Astrocyte of the spinal cord (primary cell): ENCODE results near the gene WTAP.

Experiments used
- DNase-seq: peaks from one replicate; pipeline ENCODE4 v3.0.0; 2011; ENCODE audit warnings: low read depth, low spot score
- H3K4me3 ChIP-seq: 2 replicates; pipeline ENCODE4 v1.5.1; 2011; ENCODE audit warnings: low read depth, mild to moderate bottlenecking, low read length, moderate library complexity
- in situ Hi-C: cut with HindIII; loops from 2 replicates; pipeline ENCODE4 v1.10.0; 2017; ENCODE audit warnings: low sequenced_read_pairs
- TF ChIP-seq, protein P1 (sequence below): IDR thresholded peaks from 2 replicates; pipeline ENCODE4 v1.5.1; 2012; ENCODE audit warnings: low read depth, mild to moderate bottlenecking, low read length, inconsistent platforms

WTAP gene

GRCh38 chr6:159804504-159804903, 77.2 kb downstream of the WTAP start:
- TF ChIP-seq, protein P1, sequence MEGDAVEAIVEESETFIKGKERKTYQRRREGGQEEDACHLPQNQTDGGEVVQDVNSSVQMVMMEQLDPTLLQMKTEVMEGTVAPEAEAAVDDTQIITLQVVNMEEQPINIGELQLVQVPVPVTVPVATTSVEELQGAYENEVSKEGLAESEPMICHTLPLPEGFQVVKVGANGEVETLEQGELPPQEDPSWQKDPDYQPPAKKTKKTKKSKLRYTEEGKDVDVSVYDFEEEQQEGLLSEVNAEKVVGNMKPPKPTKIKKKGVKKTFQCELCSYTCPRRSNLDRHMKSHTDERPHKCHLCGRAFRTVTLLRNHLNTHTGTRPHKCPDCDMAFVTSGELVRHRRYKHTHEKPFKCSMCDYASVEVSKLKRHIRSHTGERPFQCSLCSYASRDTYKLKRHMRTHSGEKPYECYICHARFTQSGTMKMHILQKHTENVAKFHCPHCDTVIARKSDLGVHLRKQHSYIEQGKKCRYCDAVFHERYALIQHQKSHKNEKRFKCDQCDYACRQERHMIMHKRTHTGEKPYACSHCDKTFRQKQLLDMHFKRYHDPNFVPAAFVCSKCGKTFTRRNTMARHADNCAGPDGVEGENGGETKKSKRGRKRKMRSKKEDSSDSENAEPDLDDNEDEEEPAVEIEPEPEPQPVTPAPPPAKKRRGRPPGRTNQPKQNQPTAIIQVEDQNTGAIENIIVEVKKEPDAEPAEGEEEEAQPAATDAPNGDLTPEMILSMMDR: no peak
- in situ Hi-C loops: no loop called here
- no peak for DNase-seq
- no peak overlapping the region for H3K4me3 ChIP-seq

- no peak for DNase-seq
- TF ChIP-seq, protein P1: no peak
- no peak overlapping the region for H3K4me3 ChIP-seq
- in situ Hi-C loops: no loop called here
Observed at GRCh38 chr6:159805440-159806020, 78.2 kb downstream of the WTAP start.
